SK-N-SH (cell line): ENCODE measurements around the gene PSTK.

Source experiments
- CHD2 ChIP-seq: fragments of 150-350 bp; IDR thresholded peaks from 2 replicates; pipeline ENCODE4 v1.6.1; 2018; ENCODE audit warnings: low read length; ENCODE audit not compliant: partially characterized antibody
- CTCF ChIP-seq: fragments of 200-600 bp; sonication (generic); IDR thresholded peaks from 2 replicates; pipeline ENCODE4 v1.6.1; 2017; ENCODE audit warnings: antibody characterized with exemption, mild to moderate bottlenecking, moderate library complexity
- EZH2phosphoT487 ChIP-seq: fragments of 200-600 bp; sonication (generic); IDR thresholded peaks from 2 replicates; pipeline ENCODE4 v1.6.1; 2017; ENCODE audit warnings: low read depth, mixed run types, mild to moderate bottlenecking, antibody characterized with exemption, moderate library complexity, borderline replicate concordance
- GABPA ChIP-seq: IDR thresholded peaks from 2 replicates; pipeline ENCODE4 v1.4.0; 2012; ENCODE audit warnings: low read depth, mild to moderate bottlenecking
- JUND ChIP-seq: IDR thresholded peaks from 2 replicates; pipeline ENCODE4 v1.4.0; 2012
- MAX ChIP-seq: IDR thresholded peaks from 2 replicates; pipeline ENCODE4 v1.4.0; 2012; ENCODE audit warnings: low read depth
- MXI1 ChIP-seq: IDR thresholded peaks from 2 replicates; pipeline ENCODE4 v1.6.1; 2012; ENCODE audit warnings: mild to moderate bottlenecking, low read depth, low read length, improper control_type of control experiment
- NRF1 ChIP-seq: IDR thresholded peaks from 2 replicates; pipeline ENCODE4 v1.6.1; 2012; ENCODE audit warnings: low read depth, mild to moderate bottlenecking, low read length
- POLR2AphosphoS5 ChIP-seq: IDR thresholded peaks from 2 replicates; pipeline ENCODE4 v1.6.1; 2012; ENCODE audit warnings: low read depth, low read length
- RAD21 ChIP-seq: IDR thresholded peaks from 2 replicates; pipeline ENCODE4 v1.6.1; 2012; ENCODE audit warnings: mild to moderate bottlenecking, low read length
- RCOR1 ChIP-seq: fragments of 150-350 bp; IDR thresholded peaks from 2 replicates; pipeline ENCODE4 v1.6.1; 2017; ENCODE audit warnings: antibody characterized with exemption, low read length
- SIN3A ChIP-seq: IDR thresholded peaks from 2 replicates; pipeline ENCODE4 v1.6.1; 2012; ENCODE audit warnings: low read depth, mild to moderate bottlenecking, low read length, moderate library complexity, borderline replicate concordance
- TEAD4 ChIP-seq: IDR thresholded peaks from 2 replicates; pipeline ENCODE4 v1.4.0; 2012; ENCODE audit warnings: mild to moderate bottlenecking, borderline replicate concordance; ENCODE audit not compliant: insufficient read depth
- YY1 ChIP-seq: IDR thresholded peaks from 2 replicates; pipeline ENCODE4 v1.4.0; 2012; ENCODE audit warnings: low read depth, mild to moderate bottlenecking

GRCh38 chr10:122955892-122956291 lies 24.3 kb upstream of the PSTK start:
- TF ChIP-seq CTCF (no peak), RAD21 (no peak), GABPA (no peak), YY1 (no peak), MAX (no peak), NRF1 (no peak), JUND (no peak), CHD2 (no peak), TEAD4 (no peak), POLR2AphosphoS5 (no peak), EZH2phosphoT487 (no peak), RCOR1 (no peak), SIN3A (no peak), MXI1 (no peak)
